Measurements from ENCODE around the gene PRAMEF11. TPM values are rescaled to one million over a fixed set of nuclear protein-coding genes. Genes with fewer than 3 reads are reported as not detected.
"Not testable (repeated sequence)": the region's sequence is repeated elsewhere in the genome, so short reads cannot be mapped to it uniquely, and the experiment has no call there.

Gene PRAMEF11
- polyA plus RNA-seq (2013, experiment 1 of 2; ENCODE audit: insufficient read length) = not detected
- not detected for polyA plus RNA-seq (2013, experiment 2 of 2; ENCODE audit: insufficient read length)

DNA sequence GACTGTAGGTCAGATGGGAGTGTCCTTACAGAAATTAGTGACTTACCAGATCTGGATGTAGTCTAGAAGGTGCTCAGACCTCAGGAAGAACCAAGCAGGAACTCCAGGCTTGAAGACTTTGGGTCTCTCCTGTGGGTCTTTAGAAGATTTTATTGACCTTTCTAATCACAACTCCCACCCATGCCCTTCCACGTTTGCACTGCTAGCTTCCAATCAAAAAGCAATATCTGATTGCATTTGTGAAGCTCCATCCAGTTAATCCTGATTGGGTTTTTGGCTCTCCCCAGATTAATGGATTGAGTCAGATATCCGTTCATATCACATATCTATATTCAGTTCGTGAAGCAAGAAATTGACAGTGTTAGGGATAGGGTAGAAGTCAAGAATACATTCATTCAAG is at the start of gene PRAMEF11:
Gene PRAMEF11, minus strand, starts transcription at position 101 of the 400 bp plus-strand sequence. CDS start 2,621 bp downstream, outside the sequence.
- not testable (repeated sequence) for DNase-seq

DNA sequence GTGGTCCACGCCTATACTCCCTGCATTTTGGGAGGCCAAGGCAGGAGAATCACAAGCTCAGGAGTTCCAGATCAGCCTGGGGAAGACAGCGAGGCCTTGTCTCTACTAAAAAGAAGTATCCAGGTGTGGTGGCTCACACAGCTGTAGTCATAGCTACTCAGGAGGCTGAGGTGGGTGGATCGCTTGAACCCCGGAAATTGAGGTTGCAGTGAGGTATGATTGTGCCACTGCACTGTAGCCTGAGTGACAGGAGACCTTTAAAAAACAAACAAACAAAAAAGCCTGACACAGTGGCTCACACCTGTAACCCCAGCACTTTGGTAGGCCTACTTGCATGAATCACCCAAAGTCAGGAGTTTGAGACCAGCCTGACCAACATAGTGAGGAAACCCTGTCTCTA is 47.2 kb upstream of the PRAMEF11 start:
- not testable (repeated sequence) for DNase-seq

DNA sequence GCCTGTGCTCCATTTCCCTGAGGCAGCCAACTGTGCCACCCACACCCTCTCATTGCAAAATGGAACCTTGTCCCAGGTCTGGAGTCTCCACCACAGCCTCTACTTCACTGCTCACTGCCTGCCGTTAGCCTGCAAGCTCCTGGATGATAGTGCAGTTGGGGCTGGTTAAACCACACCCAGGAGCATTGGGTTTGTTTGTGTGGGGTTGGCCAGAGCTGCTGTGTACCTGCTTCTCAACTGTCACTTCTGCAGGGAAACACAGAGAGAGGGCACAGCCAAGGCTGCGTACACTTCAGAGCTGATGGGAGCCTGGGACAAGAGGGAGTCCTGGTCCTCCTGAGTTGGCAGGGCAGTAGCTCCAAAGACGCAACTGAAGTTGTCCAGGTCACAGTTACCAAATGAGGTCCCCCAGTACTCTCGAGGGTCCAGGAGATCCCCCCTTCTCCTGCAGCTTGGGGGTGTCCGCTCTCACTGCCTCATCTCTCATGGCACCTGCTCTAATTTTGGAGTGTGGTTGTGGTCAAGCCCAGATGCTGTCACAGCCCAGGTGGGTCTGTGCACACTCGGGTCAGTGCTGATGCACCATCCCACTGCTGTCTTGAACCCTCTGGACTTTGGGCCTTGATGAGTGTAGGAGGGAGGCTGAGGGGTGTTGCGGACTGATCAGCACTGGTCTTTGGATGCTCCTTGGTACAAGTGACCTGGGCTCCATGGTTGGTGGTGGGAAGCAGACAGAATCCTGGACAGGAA is 32.1 kb upstream of the PRAMEF11 start:
- DNase-seq = not testable (repeated sequence)

DNA sequence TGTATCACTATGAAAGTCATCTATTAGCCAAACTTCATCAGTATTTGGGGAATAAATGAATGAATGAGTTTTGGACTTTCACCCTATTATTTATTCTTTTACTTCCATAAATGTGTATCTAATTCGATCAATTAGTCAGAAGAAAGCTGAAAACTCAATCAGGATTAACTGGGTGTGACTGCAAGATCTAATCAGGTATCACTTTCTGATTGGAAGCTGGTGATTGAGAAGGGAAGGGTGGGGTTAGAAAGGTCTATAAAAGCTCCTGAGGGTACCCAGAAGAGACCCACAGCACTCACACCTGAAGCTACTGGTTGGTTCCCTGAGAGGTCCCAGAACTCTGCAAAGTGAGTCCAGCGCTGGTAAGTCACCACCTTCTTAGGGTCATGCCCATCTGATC is 25.6 kb upstream of the PRAMEF11 start, which contains the start of gene PRAMEF2:
Gene PRAMEF2, plus strand, starts transcription at position 301 of the 400 bp plus-strand sequence. CDS start 1,924 bp downstream, outside the sequence.
- DNase-seq = not testable (repeated sequence)

DNA sequence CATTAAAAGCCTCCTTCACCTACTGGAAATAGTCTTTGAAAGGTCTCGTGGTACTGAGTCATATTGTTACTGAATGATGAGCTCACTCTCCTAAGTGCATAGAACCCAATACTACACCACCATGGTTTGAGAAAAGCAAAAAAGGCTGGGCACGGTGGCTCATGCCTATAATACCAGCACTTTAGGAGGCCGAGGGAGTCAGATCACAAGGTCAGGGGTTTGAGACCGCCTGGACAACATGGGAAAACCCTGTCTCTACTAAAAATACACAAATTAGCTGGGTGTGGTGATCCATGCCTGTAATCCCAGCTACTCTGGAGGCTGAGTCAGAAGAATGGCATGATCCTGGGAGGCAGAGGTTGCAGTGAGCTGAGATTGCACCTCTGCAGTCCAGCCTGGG is 20.6 kb upstream of the PRAMEF11 start:
- peak; percentile 5 for DNase-seq

DNA sequence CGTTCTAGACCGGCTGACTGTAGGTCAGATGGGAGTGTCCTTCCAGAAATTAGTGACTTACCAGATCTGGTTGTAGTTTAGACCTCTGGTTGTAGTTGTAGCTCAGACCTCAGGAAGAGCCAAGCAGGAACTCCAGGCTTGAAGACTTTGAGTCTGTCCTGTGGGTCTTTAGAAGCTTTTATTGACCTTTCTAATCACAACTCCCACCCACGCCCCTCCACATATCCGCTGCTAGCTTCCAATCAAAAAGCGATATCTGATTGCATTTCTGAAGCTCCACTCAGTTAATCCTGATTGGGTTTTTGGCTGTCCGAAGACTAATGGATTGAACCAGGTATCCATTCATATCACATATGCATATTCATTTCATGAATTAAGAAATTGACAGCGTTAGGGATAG is 17.4 kb upstream of the PRAMEF11 start, which contains the start of gene HNRNPCL1:
Gene HNRNPCL1, minus strand, starts transcription at position 101 of the 400 bp plus-strand sequence. CDS start 431 bp downstream, outside the sequence.
- not testable (repeated sequence) for DNase-seq

DNA sequence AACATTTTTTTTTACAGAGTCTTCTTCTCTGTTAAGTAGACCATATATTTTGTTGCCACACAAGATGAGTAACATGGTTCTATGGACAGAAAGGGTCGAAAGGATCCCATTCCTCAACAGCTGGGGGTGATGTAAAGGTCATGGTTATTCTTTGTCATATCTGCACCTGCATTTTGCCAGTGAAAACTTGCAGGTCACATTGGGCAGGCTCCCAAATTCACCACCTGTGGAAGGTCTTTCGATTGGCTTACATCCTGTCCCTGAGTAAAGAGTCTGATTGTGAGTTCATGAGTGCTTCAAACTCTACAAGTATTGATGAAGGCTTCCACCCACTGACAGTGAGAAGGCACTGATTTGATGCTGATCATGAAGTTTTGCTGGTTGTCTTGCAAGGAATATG is 2.0 kb upstream of the PRAMEF11 start:
- DNase-seq = not testable (repeated sequence)

DNA sequence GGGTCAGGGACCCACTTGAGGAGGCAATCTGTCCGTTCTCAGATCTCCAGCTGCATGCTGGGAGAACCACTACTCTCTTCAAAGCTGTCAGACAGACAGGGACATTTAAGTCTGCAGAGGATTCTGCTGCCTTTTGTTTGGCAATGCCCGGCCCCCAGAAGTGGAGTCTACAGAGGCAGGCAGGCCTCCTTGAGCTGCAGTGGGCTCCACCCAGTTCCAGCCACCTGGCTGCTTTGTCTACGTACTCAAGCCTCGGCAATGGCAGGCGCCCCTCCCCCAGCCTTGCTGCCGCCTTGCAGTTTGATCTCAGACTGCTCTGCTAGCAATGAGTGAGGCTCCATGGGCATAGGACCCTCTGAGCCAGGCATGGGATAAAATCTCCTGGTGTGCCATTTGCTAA is 12.1 kb downstream of the PRAMEF11 start:
- not testable (repeated sequence) for DNase-seq

DNA sequence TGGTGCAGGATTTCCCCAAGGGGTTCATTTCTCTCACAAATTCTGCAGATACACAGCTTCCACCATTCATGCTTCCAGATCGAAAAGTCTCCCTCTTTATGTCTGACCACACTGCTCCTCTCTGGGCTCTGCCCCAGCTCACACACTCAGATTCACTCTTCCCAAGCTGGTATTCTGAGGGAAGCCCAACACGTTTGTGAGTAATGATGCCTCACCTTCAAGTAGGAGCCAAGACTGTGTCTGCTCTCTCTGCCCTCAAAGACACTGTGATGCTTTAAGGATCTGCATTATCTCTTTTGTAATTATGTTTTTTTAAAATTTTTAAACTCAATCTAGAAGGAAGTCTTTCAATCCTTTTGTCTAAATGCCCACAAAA is 19.8 kb downstream of the PRAMEF11 start:
- no peak for DNase-seq

DNA sequence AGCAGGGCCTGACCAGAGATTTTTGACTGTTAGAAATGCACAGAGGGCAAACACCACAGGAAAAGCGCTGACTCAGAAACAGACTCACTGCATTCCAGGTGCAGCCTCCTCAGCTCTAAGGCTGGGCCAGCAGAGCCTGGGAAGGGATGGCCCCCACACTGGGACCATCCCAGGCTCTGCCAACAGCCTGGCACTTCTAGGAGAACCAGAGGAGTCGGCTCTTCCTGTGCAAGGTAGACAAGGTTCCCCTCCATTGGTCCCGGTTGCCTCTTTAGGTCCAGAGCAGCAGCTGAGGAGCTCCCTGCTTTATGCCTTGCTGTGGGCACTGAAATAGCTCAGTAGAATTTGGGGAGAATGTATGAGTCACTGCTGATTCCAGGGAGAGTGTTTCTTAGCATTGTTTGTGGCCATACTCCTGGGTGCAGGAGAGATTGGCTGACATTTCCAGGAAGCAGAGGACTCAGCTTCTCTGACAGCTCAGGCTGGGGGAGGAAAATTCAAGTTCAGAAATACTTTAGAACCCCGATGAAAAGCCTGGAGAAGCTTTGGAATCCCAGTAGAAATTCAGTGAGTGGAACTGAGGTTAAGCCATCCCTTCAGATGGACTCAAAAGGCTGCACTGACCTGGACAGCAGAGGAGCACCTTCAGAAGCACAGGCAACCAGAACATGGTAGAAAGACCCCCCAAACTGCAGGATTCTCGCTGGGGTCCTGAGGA is 20.4 kb downstream of the PRAMEF11 start:
- peak; percentile 27 for DNase-seq

DNA sequence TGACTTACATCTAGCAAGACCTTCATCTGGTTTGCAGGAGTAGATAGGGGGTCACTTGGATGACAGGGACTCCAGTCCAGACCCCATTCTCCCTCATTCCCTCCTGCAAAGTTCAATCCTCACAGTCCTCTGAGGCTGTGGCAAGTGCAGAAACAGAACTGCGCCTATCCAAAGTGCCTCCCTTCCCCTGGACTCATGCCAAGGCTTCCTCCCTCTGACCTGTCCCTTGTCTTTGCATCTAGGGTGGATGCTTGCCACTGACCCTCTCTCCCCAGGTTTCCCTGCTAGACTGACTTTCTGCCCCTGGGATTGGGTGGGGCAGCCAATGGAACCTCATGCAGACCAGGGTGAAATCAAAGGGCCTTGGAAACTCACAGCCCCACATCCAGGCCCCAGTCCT is 21.3 kb downstream of the PRAMEF11 start:
- DNase-seq = no peak

DNA sequence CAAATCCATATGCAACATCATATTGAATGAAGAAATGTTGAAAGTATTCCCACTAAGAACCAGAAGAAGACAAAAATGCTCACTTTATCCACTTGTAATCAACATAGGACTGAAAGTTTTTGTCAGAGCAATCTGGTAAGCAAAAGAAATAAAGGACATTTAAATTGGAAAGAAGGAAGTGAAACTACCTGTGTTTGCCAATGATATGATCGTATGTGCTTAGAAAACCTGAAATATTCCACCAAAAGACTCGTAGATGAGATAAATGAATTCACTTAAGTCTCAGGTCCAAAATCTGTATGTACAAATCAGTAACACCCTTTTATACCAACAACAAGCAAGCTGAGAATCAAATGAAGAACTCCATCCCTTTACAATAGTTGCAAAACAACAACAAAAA is 31.5 kb downstream of the PRAMEF11 start:
- DNase-seq = no peak

DNA sequence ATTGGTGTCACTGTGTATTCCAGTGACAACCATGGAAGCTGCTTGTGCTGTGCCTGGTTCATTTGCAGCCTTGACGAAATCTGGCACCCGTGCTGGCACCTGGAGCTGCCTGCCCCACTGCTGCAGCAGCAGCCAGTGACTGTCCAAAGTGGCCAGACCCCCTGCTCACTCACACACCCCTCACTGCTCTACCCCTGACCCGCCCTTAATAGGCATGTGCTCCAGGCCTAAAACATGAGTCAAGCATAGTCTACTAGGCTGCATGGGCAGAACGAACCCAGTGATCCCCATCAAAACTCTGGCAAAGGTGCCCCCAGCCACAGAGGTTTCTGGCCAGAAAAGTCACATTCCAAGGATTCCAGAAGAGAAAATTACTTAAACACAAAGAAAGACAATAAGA is 32.3 kb downstream of the PRAMEF11 start:
- DNase-seq = no peak

DNA sequence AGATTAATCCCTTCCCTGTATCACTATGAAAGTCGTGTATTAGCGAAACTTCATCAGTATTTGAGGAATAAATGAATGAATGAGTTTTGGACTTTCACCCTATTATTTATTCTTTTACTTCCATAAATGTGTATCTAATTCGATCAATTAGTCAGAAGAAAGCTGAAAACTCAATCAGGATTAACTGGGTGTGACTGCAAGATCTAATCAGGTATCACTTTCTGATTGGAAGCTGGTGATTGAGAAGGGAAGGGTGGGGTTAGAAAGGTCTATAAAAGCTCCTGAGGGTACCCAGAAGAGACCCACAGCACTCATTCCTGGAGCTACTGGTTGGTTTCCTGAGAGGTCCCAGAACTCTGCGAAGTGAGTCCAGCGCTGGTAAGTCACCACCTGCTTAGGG is 40.1 kb downstream of the PRAMEF11 start, which contains the start of gene PRAMEF1:
Gene PRAMEF1, plus strand, starts transcription at position 301 of the 400 bp plus-strand sequence. CDS start 1,831 bp downstream, outside the sequence.
- DNase-seq = not testable (repeated sequence)

DNA sequence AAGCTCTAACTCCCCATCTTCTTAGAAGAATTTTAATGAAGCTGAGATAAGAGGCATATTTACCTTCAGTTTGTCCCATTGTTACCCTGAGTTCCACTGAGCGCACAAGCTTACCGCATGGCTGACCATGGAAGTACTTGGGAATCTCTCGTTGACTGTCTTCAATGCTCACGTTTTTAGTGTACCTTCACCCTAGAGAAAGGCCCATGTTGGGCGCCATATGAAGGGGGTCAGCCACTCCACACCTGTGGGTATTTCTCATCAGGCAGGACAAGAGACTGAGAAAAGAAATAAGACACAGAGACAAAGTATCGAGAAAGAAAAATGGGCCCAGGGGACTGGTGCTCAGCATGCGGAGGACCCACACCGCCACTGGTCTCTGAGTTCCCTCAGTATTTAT is 46.5 kb downstream of the PRAMEF11 start:
- DNase-seq = peak; percentile 12

DNA sequence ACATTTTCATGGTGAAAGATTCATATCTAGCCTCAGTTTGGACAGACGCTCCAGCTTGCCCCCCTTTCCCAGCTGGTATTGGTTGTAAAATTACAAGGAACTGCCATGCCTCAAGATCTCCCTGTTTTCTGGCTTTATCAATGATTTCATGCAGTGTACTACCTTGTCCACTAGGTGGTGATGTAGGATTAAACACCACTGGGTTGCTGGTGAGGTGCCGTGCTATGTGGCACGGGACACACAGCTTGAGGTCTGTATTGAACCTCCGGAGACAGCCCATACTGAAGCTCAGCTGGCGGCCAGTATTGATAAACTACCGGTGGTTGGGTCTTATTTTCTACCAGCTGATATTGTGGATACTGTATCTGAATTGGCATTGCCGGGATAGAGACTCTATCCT is 47.4 kb downstream of the PRAMEF11 start:
- DNase-seq = not testable (repeated sequence)

DNA sequence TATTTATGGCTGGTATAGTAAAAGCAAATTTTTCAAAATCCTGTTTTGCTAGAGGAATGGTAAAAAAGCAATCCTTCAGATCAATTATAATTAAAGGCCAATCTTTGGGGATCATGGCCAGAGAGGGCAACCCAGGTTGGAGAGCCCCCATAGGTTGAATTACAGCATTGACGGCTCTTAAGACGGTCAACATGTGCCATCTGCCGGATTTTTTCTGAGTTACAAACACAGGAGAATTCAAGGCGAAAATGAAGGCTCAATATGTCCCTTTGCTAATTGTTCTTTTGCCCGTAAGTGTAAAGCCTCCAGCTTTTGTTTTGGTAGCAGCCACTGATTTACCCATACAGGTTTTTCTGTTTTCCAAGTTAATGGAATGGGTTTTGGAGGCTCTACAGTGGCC is 49.7 kb downstream of the PRAMEF11 start:
- not testable (repeated sequence) for DNase-seq

DNA sequence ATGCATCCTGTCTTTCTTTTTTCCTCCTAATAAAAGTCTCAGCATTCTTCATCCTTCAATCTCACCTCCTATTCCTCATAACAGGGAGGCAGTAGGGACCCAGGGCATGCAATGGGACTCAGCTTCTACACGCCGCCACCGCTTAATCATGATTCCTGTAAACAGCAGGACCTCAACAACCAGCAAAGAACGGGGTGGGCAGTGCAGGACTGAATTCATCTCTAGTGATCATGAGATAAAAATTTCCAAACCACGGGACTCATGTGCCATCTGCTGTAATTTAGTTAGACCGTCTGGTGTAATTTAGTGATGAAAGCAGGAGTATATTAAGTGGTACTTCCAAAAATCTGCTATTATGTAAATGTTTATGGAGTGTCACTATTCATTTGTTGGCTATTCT is 52.3 kb downstream of the PRAMEF11 start:
- no peak for DNase-seq

DNA sequence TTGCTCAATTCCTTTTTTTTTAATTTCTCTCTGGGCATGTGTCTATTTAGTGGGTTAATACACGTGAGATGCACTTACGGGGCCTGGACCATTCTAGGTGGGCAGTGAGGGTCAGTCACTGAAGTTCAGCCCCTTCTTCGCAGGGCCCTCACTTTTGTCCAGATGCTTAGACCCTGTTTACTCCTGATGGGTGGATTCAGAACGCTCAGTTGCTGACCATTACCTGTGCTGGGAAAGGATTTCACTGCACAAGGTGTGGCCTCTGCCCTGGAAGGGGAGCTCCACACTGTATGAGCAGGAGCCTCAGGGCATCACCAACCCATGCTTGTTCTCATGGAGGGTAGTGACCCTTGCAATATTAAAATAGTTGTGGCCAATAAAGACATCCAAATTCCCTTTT is 53.1 kb downstream of the PRAMEF11 start:
- no peak for DNase-seq

DNA sequence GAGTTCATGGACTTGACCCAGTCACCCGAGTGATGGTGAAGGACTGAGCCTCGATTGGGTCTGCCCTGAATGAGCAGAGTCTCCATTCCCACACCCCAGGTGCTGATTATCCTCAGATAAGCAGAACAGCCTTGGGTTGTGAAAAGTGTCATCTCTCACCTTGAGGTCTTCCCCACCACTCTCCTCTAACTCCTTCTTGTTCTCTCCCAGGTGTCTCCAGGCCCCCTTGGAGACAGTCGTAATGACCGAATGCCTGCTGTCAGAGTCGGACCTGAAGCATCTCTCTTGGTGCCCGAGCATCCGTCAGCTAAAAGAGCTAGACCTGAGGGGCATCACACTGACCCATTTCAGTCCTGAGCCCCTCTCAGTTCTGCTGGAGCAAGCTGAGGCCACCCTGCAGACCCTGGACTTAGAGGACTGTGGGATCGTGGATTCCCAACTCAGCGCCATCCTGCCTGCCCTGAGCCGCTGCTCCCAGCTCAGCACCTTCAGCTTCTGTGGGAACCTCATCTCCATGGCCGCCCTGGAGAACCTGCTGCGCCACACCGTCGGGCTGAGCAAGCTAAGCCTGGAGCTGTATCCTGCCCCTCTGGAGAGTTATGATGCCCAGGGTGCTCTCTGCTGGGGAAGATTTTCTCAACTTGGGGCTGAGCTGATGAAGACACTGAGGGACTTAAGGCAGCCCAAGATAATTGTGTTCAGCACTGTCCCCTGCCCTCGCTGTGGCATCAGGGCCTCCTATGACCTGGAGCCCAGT is 54.2 kb downstream of the PRAMEF11 start:
- DNase-seq = no peak

DNA sequence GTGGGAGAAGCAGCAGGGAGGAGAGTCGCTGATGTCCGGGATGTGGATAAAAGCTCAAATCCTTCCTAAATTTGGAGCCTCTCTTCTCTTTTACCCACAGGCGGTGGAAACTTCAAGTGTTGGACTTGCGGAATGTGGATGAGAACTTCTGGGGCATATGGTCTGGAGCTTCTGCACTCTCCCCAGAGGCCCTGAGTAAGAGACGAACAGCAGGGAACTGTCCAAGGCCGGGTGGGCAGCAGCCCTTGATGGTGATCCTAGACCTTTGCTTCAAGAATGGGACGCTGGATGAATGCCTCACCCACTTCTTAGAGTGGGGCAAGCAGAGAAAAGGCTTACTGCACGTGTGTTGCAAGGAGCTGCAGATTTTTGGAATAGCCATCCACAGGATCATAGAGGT is 55.8 kb downstream of the PRAMEF11 start:
- DNase-seq = no peak

DNA sequence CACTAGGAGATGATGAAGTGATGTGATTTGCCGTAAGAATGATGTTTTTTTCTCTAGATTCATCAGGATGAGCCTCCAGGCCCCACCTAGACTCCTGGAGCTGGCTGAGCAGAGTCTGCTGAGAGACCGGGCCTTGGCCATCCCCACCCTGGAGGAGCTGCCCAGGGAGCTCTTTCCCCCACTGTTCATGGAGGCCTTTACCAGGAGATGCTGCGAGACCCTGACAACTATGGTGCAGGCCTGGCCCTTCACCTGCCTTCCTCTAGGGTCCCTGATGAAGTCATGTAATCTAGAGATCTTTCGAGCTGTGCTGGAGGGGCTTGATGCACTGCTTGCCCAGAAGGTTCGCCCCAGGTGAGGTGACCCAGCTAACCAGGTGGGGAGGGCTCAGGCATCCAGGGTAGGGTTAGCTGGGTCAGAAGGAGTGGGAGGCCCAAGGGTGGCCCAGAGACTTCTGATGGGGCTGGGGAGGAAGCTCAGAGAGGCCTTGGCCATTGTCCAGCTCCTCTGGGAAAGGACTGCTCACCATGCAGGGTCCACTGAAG is 56.3 kb downstream of the PRAMEF11 start:
- no peak for DNase-seq
